ENCODE data around the gene NPIPA2.
"Not testable (repeated sequence)": the region's sequence is repeated elsewhere in the genome, so short reads cannot be mapped to it uniquely, and the experiment has no call there.

The NPIPA2 gene

DNA sequence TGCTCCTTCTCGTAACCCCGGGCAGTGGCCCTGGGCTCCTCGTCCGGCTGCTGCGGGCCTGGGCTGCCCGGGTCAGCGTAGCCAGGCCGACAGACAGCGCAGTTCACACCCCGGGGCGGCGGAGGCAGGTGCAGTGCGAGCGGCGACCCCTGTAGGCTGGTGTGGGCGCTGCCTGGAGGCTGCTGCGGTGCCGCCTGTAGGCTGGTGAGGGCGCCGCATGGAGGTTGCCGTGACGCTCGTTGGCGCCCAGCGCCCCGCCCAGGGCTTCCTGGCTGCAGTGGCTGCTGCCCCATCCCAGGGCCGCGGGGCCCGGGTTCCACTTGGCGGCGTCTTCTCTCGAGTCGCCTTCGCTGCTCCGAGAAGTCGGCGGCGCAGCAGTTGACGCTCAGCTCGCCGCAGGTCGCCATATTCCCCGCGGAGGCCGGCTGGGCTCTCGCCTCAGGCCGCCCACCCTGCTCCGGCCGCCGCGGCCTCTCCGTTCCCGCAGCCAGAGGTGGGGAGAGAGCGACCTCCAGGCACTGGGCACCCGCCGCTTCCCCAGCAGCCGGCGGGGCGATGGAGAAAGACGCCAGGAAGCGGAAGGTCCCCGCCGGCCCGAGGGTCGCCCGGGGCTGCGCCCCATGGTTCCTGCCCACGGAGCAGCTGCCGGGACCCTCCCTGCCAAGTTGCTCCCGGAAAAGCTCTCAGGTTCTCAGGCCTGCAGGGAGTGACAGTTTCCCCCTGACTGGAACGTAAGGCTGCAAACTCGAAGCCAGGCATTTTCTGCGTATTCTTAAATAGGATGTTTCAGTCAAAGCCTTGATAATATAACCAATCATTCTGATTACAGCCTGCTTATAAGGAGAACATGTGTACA is at the start of gene NPIPA2:
TSS of gene NPIPA2 (plus strand) at position 261 of the 856 bp plus-strand sequence. CDS start 5,533 bp downstream, outside the sequence.
- not testable (repeated sequence) for H3K27me3 ChIP-seq (ENCODE audit: control insufficient read depth, insufficient read depth, low read length); H3K79me2 ChIP-seq; H3K9me3 ChIP-seq (ENCODE audit: control insufficient read depth, low read length); H3K4me1 ChIP-seq; H3K27ac ChIP-seq; H3K4me3 ChIP-seq (ENCODE audit: low read depth, low read length); H2AFZ ChIP-seq; H3K36me3 ChIP-seq (ENCODE audit: control insufficient read depth, insufficient read depth, low read length); H3K4me2 ChIP-seq (ENCODE audit: low read length); H3K9ac ChIP-seq

- not testable (repeated sequence) for H3K79me2 ChIP-seq; H3K4me1 ChIP-seq; H2AFZ ChIP-seq; H3K9ac ChIP-seq; H3K4me3 ChIP-seq (ENCODE audit: low read depth, low read length); H3K9me3 ChIP-seq (ENCODE audit: control insufficient read depth, low read length); H3K36me3 ChIP-seq (ENCODE audit: control insufficient read depth, insufficient read depth, low read length); H3K4me2 ChIP-seq (ENCODE audit: low read length); H3K27me3 ChIP-seq (ENCODE audit: control insufficient read depth, insufficient read depth, low read length); H3K27ac ChIP-seq
Measured at GRCh38 chr16:14694129-14694528, 48.2 kb upstream of the NPIPA2 start, which contains the start of gene PLA2G10. Gene PLA2G10, minus strand, starts transcription at chr16:14694308. Its CDS starts 79 bp downstream, at chr16:14694229.

DNA sequence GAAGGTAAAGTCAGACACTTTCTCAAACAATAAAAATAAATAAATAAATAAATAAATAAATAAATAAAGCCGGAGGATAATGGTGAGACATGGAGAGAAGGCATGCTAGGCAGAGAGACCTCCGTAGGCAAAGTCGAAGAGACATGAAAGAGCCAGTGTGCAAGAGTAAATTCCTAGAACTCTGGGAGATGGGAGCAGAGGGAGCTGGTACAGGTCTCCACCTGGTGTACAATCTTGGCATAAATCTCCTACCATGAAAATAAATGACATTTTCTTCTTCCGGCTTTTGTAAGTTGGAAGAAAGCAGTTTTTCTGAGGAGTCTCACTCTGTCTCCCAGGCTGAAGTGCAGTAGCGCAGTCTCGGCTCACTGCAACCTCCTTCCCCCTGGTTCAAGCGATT is 40.5 kb upstream of the NPIPA2 start:
- H3K4me1 ChIP-seq; H3K27ac ChIP-seq; H3K9me3 ChIP-seq (ENCODE audit: control insufficient read depth, low read length); H3K36me3 ChIP-seq (ENCODE audit: control insufficient read depth, insufficient read depth, low read length); H3K79me2 ChIP-seq; H3K27me3 ChIP-seq (ENCODE audit: control insufficient read depth, insufficient read depth, low read length); H2AFZ ChIP-seq; H3K9ac ChIP-seq; H3K4me2 ChIP-seq (ENCODE audit: low read length); H3K4me3 ChIP-seq (ENCODE audit: low read depth, low read length): not testable (repeated sequence)

DNA sequence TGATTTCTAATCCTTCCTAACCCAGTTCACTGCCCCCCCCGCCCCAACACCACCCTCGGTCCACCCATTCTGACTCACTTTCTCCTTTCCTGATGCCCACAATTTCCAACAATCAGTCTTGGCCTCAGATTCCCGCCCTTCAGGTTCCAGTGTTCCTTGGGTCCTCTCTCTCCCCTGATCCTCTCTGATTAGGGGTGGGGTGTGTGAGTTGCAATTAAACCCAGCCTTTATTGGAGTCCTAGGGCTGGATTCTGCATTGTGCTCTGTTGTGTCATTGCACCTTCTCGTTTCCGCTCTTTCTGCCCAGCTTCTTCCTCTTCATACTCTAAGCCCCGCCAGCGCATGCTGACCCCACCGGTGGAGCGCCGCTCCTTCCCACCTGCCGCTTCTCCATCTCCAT is 39.7 kb upstream of the NPIPA2 start:
- not testable (repeated sequence) for H3K9me3 ChIP-seq (ENCODE audit: control insufficient read depth, low read length); H3K79me2 ChIP-seq; H3K4me3 ChIP-seq (ENCODE audit: low read depth, low read length); H3K4me1 ChIP-seq; H3K4me2 ChIP-seq (ENCODE audit: low read length); H3K36me3 ChIP-seq (ENCODE audit: control insufficient read depth, insufficient read depth, low read length); H3K9ac ChIP-seq; H3K27me3 ChIP-seq (ENCODE audit: control insufficient read depth, insufficient read depth, low read length); H3K27ac ChIP-seq; H2AFZ ChIP-seq

DNA sequence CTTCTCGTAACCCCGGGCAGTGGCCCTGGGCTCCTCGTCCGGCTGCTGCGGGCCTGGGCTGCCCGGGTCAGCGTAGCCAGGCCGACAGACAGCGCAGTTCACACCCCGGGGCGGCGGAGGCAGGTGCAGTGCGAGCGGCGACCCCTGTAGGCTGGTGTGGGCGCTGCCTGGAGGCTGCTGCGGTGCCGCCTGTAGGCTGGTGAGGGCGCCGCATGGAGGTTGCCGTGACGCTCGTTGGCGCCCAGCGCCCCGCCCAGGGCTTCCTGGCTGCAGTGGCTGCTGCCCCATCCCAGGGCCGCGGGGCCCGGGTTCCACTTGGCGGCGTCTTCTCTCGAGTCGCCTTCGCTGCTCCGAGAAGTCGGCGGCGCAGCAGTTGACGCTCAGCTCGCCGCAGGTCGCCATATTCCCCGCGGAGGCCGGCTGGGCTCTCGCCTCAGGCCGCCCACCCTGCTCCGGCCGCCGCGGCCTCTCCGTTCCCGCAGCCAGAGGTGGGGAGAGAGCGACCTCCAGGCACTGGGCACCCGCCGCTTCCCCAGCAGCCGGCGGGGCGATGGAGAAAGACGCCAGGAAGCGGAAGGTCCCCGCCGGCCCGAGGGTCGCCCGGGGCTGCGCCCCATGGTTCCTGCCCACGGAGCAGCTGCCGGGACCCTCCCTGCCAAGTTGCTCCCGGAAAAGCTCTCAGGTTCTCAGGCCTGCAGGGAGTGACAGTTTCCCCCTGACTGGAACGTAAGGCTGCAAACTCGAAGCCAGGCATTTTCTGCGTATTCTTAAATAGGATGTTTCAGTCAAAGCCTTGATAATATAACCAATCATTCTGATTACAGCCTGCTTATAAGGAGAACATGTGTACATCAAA is 38.9 kb upstream of the NPIPA2 start, which contains the start of gene NPIPA3:
TSS of gene NPIPA3 (plus strand) at position 256 of the 856 bp plus-strand sequence. CDS start 5,533 bp downstream, outside the sequence.
- not testable (repeated sequence) for H3K27ac ChIP-seq; H2AFZ ChIP-seq; H3K4me1 ChIP-seq; H3K79me2 ChIP-seq; H3K27me3 ChIP-seq (ENCODE audit: control insufficient read depth, insufficient read depth, low read length); H3K9me3 ChIP-seq (ENCODE audit: control insufficient read depth, low read length); H3K4me2 ChIP-seq (ENCODE audit: low read length); H3K36me3 ChIP-seq (ENCODE audit: control insufficient read depth, insufficient read depth, low read length); H3K4me3 ChIP-seq (ENCODE audit: low read depth, low read length); H3K9ac ChIP-seq

- H3K4me1 ChIP-seq; H3K27ac ChIP-seq; H3K9me3 ChIP-seq (ENCODE audit: control insufficient read depth, low read length); H3K79me2 ChIP-seq; H3K4me3 ChIP-seq (ENCODE audit: low read depth, low read length); H3K27me3 ChIP-seq (ENCODE audit: control insufficient read depth, insufficient read depth, low read length); H2AFZ ChIP-seq; H3K9ac ChIP-seq; H3K36me3 ChIP-seq (ENCODE audit: control insufficient read depth, insufficient read depth, low read length); H3K4me2 ChIP-seq (ENCODE audit: low read length): not testable (repeated sequence)
Measured at GRCh38 chr16:14733233-14733632, 9.1 kb upstream of the NPIPA2 start.

- not testable (repeated sequence) for H3K79me2 ChIP-seq; H3K4me1 ChIP-seq; H3K9me3 ChIP-seq (ENCODE audit: control insufficient read depth, low read length); H2AFZ ChIP-seq; H3K9ac ChIP-seq; H3K4me2 ChIP-seq (ENCODE audit: low read length); H3K36me3 ChIP-seq (ENCODE audit: control insufficient read depth, insufficient read depth, low read length); H3K27me3 ChIP-seq (ENCODE audit: control insufficient read depth, insufficient read depth, low read length); H3K27ac ChIP-seq; H3K4me3 ChIP-seq (ENCODE audit: low read depth, low read length)
Measured at GRCh38 chr16:14740832-14741385, 1.4 kb upstream of the NPIPA2 start.

- not testable (repeated sequence) for H2AFZ ChIP-seq; H3K4me1 ChIP-seq; H3K27me3 ChIP-seq (ENCODE audit: control insufficient read depth, insufficient read depth, low read length); H3K4me2 ChIP-seq (ENCODE audit: low read length); H3K4me3 ChIP-seq (ENCODE audit: low read depth, low read length); H3K79me2 ChIP-seq; H3K27ac ChIP-seq; H3K9ac ChIP-seq; H3K36me3 ChIP-seq (ENCODE audit: control insufficient read depth, insufficient read depth, low read length); H3K9me3 ChIP-seq (ENCODE audit: control insufficient read depth, low read length)
Measured at GRCh38 chr16:14741794-14742193, 539 bp upstream of the NPIPA2 start.

- not testable (repeated sequence) for H3K4me2 ChIP-seq (ENCODE audit: low read length); H3K4me3 ChIP-seq (ENCODE audit: low read depth, low read length); H3K27ac ChIP-seq; H3K36me3 ChIP-seq (ENCODE audit: control insufficient read depth, insufficient read depth, low read length); H3K9ac ChIP-seq; H3K4me1 ChIP-seq; H3K9me3 ChIP-seq (ENCODE audit: control insufficient read depth, low read length); H3K27me3 ChIP-seq (ENCODE audit: control insufficient read depth, insufficient read depth, low read length); H2AFZ ChIP-seq; H3K79me2 ChIP-seq
Measured at GRCh38 chr16:14773654-14774053, 31.3 kb downstream of the NPIPA2 start.

- H3K4me3 ChIP-seq (ENCODE audit: low read depth, low read length); H3K9ac ChIP-seq; H3K36me3 ChIP-seq (ENCODE audit: control insufficient read depth, insufficient read depth, low read length); H3K9me3 ChIP-seq (ENCODE audit: control insufficient read depth, low read length); H3K27ac ChIP-seq; H3K27me3 ChIP-seq (ENCODE audit: control insufficient read depth, insufficient read depth, low read length); H3K4me1 ChIP-seq; H2AFZ ChIP-seq; H3K79me2 ChIP-seq; H3K4me2 ChIP-seq (ENCODE audit: low read length): not testable (repeated sequence)
Measured at GRCh38 chr16:14775624-14776023, 33.3 kb downstream of the NPIPA2 start.

All from parathyroid adenoma (tissue), 2 donors.